ENCODE results near the gene AGAP1. TPM values are rescaled to one million over a fixed set of nuclear protein-coding genes. Genes with fewer than 3 reads are reported as not detected.

AGAP1 gene
- total RNA-seq, 1 donor, result 18.5 TPM

DNA sequence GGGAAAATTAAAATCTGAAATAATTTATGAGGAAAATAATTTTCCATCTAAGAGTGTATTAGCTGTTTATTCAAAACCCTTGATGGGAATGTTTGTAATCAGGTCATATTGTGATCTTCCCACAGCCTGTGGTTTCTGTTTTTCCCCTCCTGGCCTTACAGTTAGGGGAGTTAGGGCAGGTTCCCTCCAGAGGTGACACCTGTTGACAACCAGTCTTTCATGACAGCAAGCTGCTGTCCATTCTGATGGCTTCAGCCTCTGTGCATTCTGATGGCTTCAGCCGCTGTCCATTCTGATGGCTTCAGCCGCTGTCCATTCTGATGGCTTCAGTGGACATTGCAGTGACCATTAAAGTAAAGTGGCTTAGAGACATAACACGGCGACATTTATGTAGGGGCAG, 346.1 kb downstream of the AGAP1 start:
- H3K36me3 ChIP-seq (ENCODE audit: insufficient read depth, low read length), result no peaks in the 10 kb centered on the region
- no peak for DNase-seq (ENCODE audit: insufficient read length, low spot score, missing footprints)

GRCh38 chr2:235841863-235842262, 348.0 kb downstream of the AGAP1 start:
- no peak for TF ChIP-seq CTCF (IDR thresholded peaks at IDR 0.05; ENCODE audit: extremely low read depth, low read depth, low read length)

More for the DNA sequence above, 346.1 kb downstream of the AGAP1 start:
- Histone ChIP-seq H3K4me1 (ENCODE audit: insufficient read depth, low read length) (no peaks in the 10 kb centered on the region), H2AFZ (ENCODE audit: low read length) (no peak overlapping the region), H3K27ac (ENCODE audit: low read depth, low read length) (no peak overlapping the region), H3K79me2 (ENCODE audit: insufficient read depth, low read length) (no peaks in the 10 kb centered on the region), H3K4me3 (ENCODE audit: insufficient read depth, low read length) (no peak overlapping the region), H3K9me3 (ENCODE audit: low read depth, low read length) (no peaks in the 10 kb centered on the region), H3K4me2 (ENCODE audit: insufficient read depth, low read length) (no peak overlapping the region), H3K27me3 (ENCODE audit: insufficient read depth, low read length) (no peaks in the 10 kb centered on the region), H4K20me1 (ENCODE audit: insufficient read depth, low read length) (peaks cover 14% of the 10 kb centered on the region)
- no peak for TF ChIP-seq CTCF (IDR thresholded peaks at IDR 0.05; ENCODE audit: extremely low read depth, low read depth, low read length)

GRCh38 chr2:235842941-235843340, 349.1 kb downstream of the AGAP1 start:
- H3K9me3 ChIP-seq (ENCODE audit: low read depth, low read length), result no peaks in the 10 kb centered on the region
- no peak for DNase-seq (ENCODE audit: insufficient read length, low spot score, missing footprints)
- TF ChIP-seq CTCF (IDR thresholded peaks at IDR 0.05; ENCODE audit: extremely low read depth, low read depth, low read length), result no peak

More at GRCh38 chr2:235841863-235842262, 348.0 kb downstream of the AGAP1 start:
- H3K27me3 ChIP-seq (ENCODE audit: insufficient read depth, low read length), result no peaks in the 10 kb centered on the region
- H3K36me3 ChIP-seq (ENCODE audit: insufficient read depth, low read length), result no peaks in the 10 kb centered on the region
- peaks cover 14% of the 10 kb centered on the region for H4K20me1 ChIP-seq (ENCODE audit: insufficient read depth, low read length)
- no peak overlapping the region for H3K4me3 ChIP-seq (ENCODE audit: insufficient read depth, low read length)
- no peaks in the 10 kb centered on the region for H3K9me3 ChIP-seq (ENCODE audit: low read depth, low read length)
- H3K27ac ChIP-seq (ENCODE audit: low read depth, low read length), result no peak overlapping the region
- H3K4me2 ChIP-seq (ENCODE audit: insufficient read depth, low read length), result no peak overlapping the region
- H3K4me1 ChIP-seq (ENCODE audit: insufficient read depth, low read length), result no peaks in the 10 kb centered on the region
- H2AFZ ChIP-seq (ENCODE audit: low read length), result no peak overlapping the region
- DNase-seq (ENCODE audit: insufficient read length, low spot score, missing footprints), result no peak
- no peaks in the 10 kb centered on the region for H3K79me2 ChIP-seq (ENCODE audit: insufficient read depth, low read length)

DNA sequence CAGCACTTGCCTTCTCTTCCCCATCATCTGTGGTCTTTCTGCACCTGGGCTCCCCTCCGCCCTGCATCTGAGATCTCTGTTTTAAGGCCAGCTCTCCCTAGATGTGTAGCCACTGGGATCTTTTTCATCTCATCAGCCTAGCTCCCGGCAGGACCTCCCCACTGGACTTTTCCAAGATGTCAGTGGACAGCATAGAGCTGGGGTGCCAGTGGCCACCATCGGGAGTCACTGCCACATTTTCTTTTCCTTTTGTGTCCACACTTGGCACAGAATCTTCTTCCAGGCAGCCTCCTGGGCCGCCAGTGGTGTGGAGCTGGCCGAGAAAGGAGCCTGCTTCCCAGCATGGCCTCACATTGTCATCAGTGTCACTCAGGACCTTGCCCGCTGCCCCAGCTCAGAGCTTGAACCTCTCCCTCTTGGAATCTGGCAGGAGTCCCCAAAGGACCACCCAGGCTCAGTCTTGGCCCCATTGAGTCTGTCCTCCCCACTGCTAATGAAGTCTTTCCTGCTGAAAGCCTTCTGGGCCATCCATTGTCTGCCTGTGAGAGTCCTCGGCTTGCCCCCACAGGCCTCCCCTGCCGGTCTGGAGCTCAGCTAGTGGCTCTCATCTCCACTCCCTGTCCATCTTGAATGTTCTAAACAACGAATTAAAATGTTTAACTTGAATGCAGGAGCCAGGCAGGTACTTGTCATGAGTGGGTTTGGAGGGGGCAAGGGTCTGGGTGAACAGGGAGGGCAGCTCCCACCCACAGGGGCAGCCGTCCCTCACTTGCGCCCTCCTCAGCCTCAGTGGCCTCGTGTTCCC, 349.9 kb downstream of the AGAP1 start:
- TF ChIP-seq CTCF (IDR thresholded peaks at IDR 0.05; ENCODE audit: extremely low read depth, low read depth, low read length), result no peak
- no peak overlapping the region for H3K27ac ChIP-seq (ENCODE audit: low read depth, low read length)
- H3K36me3 ChIP-seq (ENCODE audit: insufficient read depth, low read length), result no peaks in the 10 kb centered on the region

More at GRCh38 chr2:235842941-235843340, 349.1 kb downstream of the AGAP1 start:
- Histone ChIP-seq H3K27ac (ENCODE audit: low read depth, low read length) (no peak overlapping the region), H3K36me3 (ENCODE audit: insufficient read depth, low read length) (no peaks in the 10 kb centered on the region), H3K4me1 (ENCODE audit: insufficient read depth, low read length) (no peaks in the 10 kb centered on the region), H3K27me3 (ENCODE audit: insufficient read depth, low read length) (no peaks in the 10 kb centered on the region), H3K4me3 (ENCODE audit: insufficient read depth, low read length) (no peak overlapping the region), H2AFZ (ENCODE audit: low read length) (no peak overlapping the region), H3K79me2 (ENCODE audit: insufficient read depth, low read length) (no peaks in the 10 kb centered on the region), H4K20me1 (ENCODE audit: insufficient read depth, low read length) (peaks cover 17% of the 10 kb centered on the region), H3K4me2 (ENCODE audit: insufficient read depth, low read length) (no peak overlapping the region)

More for the DNA sequence above, 349.9 kb downstream of the AGAP1 start:
- Histone ChIP-seq H3K79me2 (ENCODE audit: insufficient read depth, low read length) (no peaks in the 10 kb centered on the region), H3K4me2 (ENCODE audit: insufficient read depth, low read length) (no peak overlapping the region), H3K27me3 (ENCODE audit: insufficient read depth, low read length) (no peaks in the 10 kb centered on the region), H3K9me3 (ENCODE audit: low read depth, low read length) (no peaks in the 10 kb centered on the region), H3K4me1 (ENCODE audit: insufficient read depth, low read length) (no peaks in the 10 kb centered on the region), H3K4me3 (ENCODE audit: insufficient read depth, low read length) (no peak overlapping the region), H2AFZ (ENCODE audit: low read length) (no peak overlapping the region), H4K20me1 (ENCODE audit: insufficient read depth, low read length) (peaks cover 20% of the 10 kb centered on the region)
- DNase-seq (ENCODE audit: insufficient read length, low spot score, missing footprints), result no peak
